ENCODE measurements around the gene TPO.

- TF ChIP-seq CTCF (IDR thresholded peaks at IDR 0.05; ENCODE audit: low read length): no peak
- TF ChIP-seq EZH2 (optimal IDR thresholded peaks at IDR 0.05; ENCODE audit: low read depth, low read length): no peak
- no peak for TF ChIP-seq EZH2phosphoT487 (IDR thresholded peaks at IDR 0.05; ENCODE audit: low read length)
Observed at GRCh38 chr2:1561811-1562421, 148.7 kb downstream of the TPO start.

Data from MM.1S (cell line).